ENCODE results near the gene YDJC. TPM values are rescaled to one million over a fixed set of nuclear protein-coding genes. Genes with fewer than 3 reads are reported as not detected.

The YDJC gene
- total RNA-seq, 1 experiment from 2014 or later, result 25.7 TPM

- H3K36me3 ChIP-seq (ENCODE audit: low read depth), result no peaks in the 10 kb centered on the region
Observed at GRCh38 chr22:21672107-21672629, 42.3 kb upstream of the YDJC start.

GRCh38 chr22:21669026-21669425, 39.2 kb upstream of the YDJC start:
- Histone ChIP-seq H3K9me2 (ENCODE audit: insufficient read depth) (no peaks in the 10 kb centered on the region), H3K4me2 (peak overlapping the region; percentile 47), H3K4me3 (no peak overlapping the region), H3K27ac (no peak overlapping the region), H3K4me1 (replicated peaks; ENCODE audit: insufficient read depth) (peaks cover 14% of the 10 kb centered on the region), H4K20me1 (ENCODE audit: insufficient read depth) (peaks cover 8% of the 10 kb centered on the region; the same call in 1 of the 2 replicates), H3K9me3 (ENCODE audit: insufficient read depth, low read depth) (no peaks in the 10 kb centered on the region), H3K27me3 (ENCODE audit: insufficient read depth, low read depth) (no peaks in the 10 kb centered on the region), H3K79me2 (ENCODE audit: low read depth) (peaks cover 21% of the 10 kb centered on the region), H3K36me3 (ENCODE audit: low read depth) (no peaks in the 10 kb centered on the region), H2AFZ (no peak overlapping the region), H3F3A (ENCODE audit: insufficient read depth, low read depth) (no peaks in the 10 kb centered on the region; the same call in 1 of the 2 replicates)
- peak in 1 of 2 experiments; percentile 37 for DNase-seq
- no TSS peak for BruUV-seq (replicated peaks)
- ChIA-PET CTCF (interaction anchor here (0.7 kb wide), 1 partner anchor 46 kb away, joined by 5 read pairs; no protein-coding TSS in a partner anchor), POLR2A (ENCODE audit: unreplicated experiment) (no interaction called here)
- TF ChIP-seq EZH2 (IDR thresholded peaks at IDR 0.05; ENCODE audit: low read depth), result no peak
- no peak for TF ChIP-seq CTCF (conservative IDR thresholded peaks at IDR 0.05)
- intact Hi-C loops (cut with micrococcal nuclease; ENCODE audit: unreplicated experiment), result no loop called here

More at GRCh38 chr22:21672107-21672629, 42.3 kb upstream of the YDJC start:
- peaks cover 14% of the 10 kb centered on the region for H3K4me1 ChIP-seq (replicated peaks; ENCODE audit: insufficient read depth)
- intact Hi-C loops (cut with micrococcal nuclease; ENCODE audit: unreplicated experiment), result no loop called here
- H4K20me1 ChIP-seq (ENCODE audit: insufficient read depth), result peaks cover 8% of the 10 kb centered on the region; the same call in 1 of the 2 replicates
- TF ChIP-seq CTCF (conservative IDR thresholded peaks at IDR 0.05), result no peak
- TF ChIP-seq EZH2 (IDR thresholded peaks at IDR 0.05; ENCODE audit: low read depth), result no peak
- no peaks in the 10 kb centered on the region for H3K9me3 ChIP-seq (ENCODE audit: insufficient read depth, low read depth)
- no peak overlapping the region for H3K4me3 ChIP-seq
- H3K9me2 ChIP-seq (ENCODE audit: insufficient read depth), result no peaks in the 10 kb centered on the region
- DNase-seq, result no peak
- ChIA-PET POLR2A (ENCODE audit: unreplicated experiment) (interaction anchor here (0.6 kb wide), 1 partner anchor 63 kb away, joined by 6 read pairs; no protein-coding TSS in a partner anchor), CTCF (no interaction called here)
- no peak overlapping the region for H3K27ac ChIP-seq
- no peaks in the 10 kb centered on the region; the same call in 1 of the 2 replicates for H3F3A ChIP-seq (ENCODE audit: insufficient read depth, low read depth)
- no peak overlapping the region for H3K4me2 ChIP-seq
- peaks cover 14% of the 10 kb centered on the region for H3K79me2 ChIP-seq (ENCODE audit: low read depth)
- H3K27me3 ChIP-seq (ENCODE audit: insufficient read depth, low read depth), result no peaks in the 10 kb centered on the region
- no TSS peak for BruUV-seq (replicated peaks)
- no peak overlapping the region for H2AFZ ChIP-seq

GRCh38 chr22:21666786-21667185, 37.0 kb upstream of the YDJC start:
- no peak for DNase-seq
- Histone ChIP-seq H3K79me2 (ENCODE audit: low read depth) (peaks cover 21% of the 10 kb centered on the region), H4K20me1 (ENCODE audit: insufficient read depth) (peaks cover 8% of the 10 kb centered on the region; the same call in 1 of the 2 replicates), H3K27me3 (ENCODE audit: insufficient read depth, low read depth) (no peaks in the 10 kb centered on the region), H3K4me1 (replicated peaks; ENCODE audit: insufficient read depth) (peaks cover 14% of the 10 kb centered on the region), H3K4me2 (peak overlapping the region; percentile 86), H3K9me3 (ENCODE audit: insufficient read depth, low read depth) (no peaks in the 10 kb centered on the region), H3K4me3 (peak overlapping the region; percentile 92; the same call in 1 of the 2 replicates), H3F3A (ENCODE audit: insufficient read depth, low read depth) (no peaks in the 10 kb centered on the region; the same call in 1 of the 2 replicates), H3K27ac (peak overlapping the region; percentile 56; the same call in 1 of the 2 replicates), H2AFZ (peak overlapping the region; percentile 84), H3K36me3 (ENCODE audit: low read depth) (no peaks in the 10 kb centered on the region), H3K9me2 (ENCODE audit: insufficient read depth) (no peaks in the 10 kb centered on the region)
- BruUV-seq (replicated peaks), result TSS peak; percentile 58
- POLR2A ChIA-PET (ENCODE audit: unreplicated experiment), result interaction anchor here (0.7 kb wide), 1 partner anchor 9 kb away, joined by 4 read pairs; no protein-coding TSS in a partner anchor
- intact Hi-C loops (cut with micrococcal nuclease; ENCODE audit: unreplicated experiment), result no loop called here
- CTCF ChIA-PET, result no interaction called here
- no peak for TF ChIP-seq CTCF (conservative IDR thresholded peaks at IDR 0.05)
- no peak for TF ChIP-seq EZH2 (IDR thresholded peaks at IDR 0.05; ENCODE audit: low read depth)
